HG03558 (cell line): ENCODE data around the gene TMEM203.
"Not testable (repeated sequence)": the region's sequence is repeated elsewhere in the genome, so short reads cannot be mapped to it uniquely, and the experiment has no call there.

ENCODE experiments used
- ATAC-seq: cut with Tn5 transposase; IDR thresholded peaks from one replicate; pipeline ENCODE4 v1.9.1; 2021; ENCODE audit warnings: moderate number of reproducible peaks; ENCODE audit not compliant: unreplicated experiment; ENCODE audit errors: extremely low read depth

Gene TMEM203

DNA sequence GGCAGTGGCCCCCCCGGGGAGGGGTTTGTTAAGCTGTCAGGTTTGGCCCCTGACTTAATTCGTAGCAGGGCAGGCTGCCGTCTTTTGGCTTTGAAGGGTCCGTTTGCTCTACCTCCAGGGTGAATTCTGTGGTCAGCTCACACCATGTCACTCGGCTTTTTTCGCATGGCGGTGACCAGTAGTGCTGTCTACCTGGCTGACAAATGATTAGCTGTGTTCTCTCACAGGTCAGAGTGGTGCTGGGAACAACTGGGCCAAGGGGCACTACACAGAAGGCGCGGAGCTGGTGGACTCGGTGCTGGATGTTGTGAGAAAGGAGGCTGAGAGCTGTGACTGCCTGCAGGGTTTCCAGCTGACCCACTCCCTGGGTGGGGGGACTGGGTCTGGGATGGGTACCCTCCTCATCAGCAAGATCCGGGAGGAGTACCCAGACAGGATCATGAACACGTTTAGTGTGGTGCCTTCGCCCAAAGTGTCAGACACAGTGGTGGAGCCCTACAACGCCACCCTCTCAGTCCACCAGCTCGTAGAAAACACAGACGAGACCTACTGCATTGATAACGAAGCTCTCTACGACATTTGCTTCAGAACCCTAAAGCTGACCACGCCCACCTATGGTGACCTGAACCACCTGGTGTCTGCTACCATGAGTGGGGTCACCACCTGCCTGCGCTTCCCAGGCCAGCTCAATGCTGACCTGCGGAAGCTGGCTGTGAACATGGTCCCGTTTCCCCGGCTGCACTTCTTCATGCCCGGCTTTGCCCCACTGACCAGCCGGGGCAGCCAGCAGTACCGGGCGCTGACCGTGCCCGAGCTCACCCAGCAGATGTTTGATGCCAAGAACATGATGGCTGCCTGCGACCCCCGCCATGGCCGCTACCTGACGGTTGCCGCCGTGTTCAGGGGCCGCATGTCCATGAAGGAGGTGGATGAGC lies 37.1 kb upstream of the TMEM203 start:
- no peak for ATAC-seq

DNA sequence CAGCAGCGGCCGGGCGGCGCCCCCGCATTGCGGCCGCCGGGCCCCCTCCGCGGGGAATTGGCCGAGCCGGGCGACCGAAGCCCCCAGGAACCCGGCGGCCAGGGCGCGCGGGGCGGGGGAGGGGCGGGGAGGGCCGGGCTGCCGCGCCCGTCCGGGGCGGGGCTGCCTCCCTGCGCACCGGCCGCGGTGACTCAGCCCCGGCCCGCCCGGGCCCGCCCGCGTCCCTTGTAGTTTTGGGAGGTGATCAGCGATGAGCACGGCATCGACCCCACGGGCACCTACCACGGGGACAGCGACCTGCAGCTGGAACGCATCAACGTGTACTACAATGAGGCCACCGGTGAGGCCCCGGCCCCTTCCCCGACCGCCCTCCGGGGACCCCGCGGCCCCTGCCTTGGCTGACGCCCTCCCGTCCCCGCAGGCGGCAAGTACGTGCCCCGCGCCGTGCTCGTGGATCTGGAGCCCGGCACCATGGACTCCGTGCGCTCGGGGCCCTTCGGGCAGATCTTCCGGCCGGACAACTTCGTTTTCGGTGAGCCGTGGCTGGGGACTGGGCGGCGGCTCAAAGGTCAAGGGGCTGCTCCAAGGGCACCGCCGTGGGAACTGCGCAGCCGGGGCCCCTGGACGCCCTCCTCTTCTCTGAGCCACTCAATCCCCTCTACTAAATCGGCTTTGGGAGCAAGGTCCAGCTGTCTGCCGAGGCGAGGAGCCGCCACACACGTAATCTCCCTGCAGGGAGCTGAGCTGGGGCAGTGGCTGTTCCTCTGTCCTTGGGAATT lies 36.2 kb upstream of the TMEM203 start:
- ATAC-seq: no peak

DNA sequence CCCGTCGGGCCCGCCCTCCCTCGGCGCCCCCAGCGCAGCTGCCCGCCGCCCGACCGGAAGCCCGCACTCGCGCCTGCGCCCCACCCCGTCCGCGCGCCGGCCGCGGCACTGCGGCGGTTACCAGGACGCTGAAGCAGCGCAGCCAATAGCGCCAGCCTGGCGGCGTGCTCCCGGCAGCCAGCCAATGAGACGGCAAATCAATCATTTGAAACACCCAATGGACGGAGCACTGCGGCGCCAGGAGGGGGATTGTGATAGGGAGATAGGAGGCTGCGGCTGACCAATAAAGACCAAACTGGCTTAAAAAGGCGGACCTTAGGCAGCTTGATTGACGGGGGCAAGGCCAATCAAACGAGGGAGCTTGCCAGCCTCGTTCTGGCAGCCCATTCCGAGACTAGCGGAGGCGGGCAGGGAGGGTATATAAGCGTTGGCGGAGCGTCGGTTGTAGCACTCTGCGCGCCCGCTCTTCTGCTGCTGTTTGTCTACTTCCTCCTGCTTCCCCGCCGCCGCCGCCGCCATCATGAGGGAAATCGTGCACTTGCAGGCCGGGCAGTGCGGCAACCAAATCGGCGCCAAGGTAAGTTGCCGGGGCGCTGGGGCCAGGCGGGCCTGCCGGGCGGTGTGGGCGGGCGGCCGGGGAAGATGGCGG lies 35.5 kb upstream of the TMEM203 start, which contains the start of gene TUBB4B:
TUBB4B (plus strand) TSS at position 447 of the 649 bp plus-strand sequence; CDS start at position 521, 74 bp downstream.
- ATAC-seq: peak; percentile 46

DNA sequence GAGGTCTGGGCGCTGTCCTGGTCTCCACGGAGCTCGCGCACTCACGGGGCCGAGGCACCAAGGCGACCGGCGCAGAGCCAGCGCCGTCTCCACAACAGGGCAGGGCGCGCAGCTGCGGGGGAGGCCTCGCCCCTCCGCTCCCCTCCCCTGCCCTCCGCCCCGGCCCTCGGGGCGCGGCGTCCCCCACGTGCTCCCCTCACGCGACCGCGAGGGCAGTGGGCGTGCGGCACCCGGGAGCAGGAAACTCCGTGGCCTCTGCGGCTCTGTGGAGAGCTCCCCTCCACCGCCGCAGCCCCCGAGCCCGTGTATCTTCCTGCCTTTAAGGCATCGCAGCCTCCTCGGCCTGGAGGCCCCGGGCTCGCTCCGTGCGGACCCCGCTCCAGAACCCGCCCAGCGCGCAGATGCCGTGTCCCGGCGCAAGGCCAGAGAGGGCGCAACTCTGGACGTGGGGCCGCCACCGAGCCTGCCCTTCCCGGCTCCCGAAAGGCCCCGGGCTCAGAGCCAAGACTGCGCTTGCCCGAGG lies 34.9 kb upstream of the TMEM203 start:
- ATAC-seq: peak; percentile 5

DNA sequence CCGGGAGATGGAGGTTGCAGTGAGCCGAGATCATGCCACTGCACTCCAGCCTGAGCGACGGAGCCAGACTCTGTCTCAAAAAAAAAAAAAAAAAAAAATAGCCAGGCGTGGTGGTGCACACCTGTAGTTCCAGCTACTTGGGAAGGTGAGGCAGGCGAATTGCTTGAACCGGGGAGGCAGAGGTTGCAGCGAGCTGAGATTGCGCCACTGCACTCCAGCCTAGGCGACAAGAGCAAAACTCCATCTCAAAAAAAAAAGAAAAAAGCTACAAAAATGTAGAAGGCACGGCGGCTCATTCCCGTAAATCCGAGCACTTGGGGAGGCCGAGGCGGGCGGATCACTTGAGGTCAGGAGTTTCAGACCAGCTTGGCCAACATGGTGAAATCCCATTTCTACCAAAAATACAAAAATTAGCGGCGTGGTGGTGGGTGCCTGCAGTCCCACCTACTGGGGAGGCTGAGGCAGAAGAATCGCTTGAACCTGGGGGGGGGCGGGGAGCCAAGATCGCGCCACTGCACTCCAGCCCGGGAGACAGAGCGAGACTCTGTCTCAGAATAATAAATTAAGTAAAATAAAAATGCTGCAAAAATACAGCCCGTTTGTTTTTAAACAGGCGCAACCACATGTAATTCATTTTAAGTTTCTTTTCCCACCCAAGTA lies 34.2 kb upstream of the TMEM203 start:
- ATAC-seq: not testable (repeated sequence)

DNA sequence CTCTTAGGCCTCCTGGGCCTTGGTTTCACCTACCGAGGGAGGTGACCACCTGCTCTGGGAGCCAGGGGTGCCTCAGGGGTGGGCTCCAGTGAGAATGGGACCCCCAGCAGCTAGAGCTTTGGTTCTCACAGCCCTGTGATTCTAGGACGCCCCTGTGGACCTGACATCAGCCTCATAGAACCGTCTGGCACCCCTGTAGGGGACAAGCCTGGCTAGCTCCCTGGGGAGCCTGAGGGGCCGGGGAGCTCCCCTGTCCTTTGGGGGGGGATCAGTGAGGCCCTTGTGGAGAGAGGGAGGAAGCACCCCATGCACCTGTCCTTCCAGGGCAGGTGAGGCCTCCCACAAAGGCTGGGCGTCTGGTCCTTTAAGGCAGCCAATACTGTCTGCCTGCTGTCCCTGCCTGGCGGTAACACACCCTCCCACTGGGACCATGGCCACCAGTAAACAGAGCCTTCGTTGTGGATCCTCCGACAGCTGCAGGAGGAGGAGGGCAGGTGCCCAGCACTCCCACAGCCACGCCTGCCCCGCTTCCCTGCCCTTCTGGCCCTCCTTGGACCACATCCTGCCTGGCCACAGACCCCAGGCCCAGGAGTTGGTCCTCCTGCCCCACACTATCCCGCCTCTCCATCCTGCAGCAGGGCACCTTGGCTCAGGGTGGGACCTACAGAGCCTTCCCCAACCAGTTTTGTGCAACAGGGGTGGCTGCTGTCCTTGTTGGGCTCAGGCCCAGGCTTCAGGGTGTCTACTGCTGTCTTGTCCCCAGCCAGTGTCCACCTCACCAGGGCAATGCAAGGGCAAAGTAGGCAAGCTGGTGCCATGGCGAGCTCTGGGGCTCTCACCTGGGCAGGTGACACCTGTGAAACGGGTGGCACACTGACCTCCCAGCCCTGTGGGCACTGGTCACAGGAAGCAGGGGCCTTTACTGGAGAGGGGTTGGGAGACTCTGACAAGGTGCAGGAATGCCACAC lies 32.6 kb upstream of the TMEM203 start:
- no peak for ATAC-seq

DNA sequence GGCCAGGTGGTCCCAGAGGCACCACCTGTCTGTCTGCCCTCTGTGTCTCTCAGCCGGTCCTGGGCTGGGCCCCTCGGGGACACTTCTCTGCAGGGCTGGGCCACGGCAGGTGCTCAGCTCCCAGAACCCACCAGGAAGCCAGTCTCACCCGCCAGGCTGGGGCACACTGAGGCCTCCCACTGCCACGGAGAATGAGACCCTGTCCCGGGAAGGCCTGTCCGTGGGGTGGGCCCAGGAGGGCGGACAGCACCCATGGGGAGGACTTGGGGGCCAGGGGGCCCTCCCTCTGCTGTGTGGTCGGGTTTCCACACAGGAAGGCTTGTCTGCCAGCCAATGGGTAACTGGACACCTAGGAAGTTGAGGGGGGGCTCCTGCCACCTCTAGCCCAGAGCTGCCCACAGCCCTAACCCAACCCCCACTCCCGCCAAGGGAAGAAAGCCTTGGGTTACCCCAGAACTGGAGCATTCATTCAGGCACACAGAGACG lies 31.5 kb upstream of the TMEM203 start:
- ATAC-seq: no peak

DNA sequence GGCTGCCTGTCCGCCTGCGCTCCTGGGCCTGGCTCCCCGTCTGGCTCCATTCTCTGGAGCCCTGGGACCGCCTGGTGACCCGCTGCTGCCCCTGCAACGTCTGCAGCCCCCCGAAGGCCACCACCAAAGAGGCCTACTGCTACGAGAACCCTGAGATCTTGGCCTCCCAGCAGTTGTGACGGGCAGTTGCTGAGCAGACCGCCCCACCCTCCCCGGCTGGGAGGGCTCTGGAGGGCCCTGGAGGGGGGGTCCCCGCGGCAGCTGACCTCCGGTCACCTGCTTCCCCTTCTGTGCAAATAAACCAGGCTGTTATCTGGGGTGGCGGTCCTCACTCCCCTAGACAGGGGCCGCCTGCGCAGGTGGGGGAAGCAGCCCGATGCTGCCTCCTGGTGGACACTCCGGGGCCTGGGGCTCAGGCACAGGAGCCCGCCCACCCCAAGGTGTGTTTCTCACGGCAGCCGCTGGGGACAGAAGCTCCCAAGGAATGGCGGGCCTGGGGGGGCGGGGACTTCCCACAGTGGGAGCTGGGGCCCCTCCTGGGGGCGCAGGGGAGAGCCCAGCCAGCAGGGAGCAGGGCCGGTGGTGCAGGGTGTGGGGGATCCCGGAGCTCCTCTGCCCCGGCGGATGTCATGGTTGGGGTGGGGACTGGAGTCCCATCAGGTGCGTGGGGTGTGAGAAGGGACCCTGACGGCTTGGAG lies 30.9 kb upstream of the TMEM203 start:
- no peak for ATAC-seq

DNA sequence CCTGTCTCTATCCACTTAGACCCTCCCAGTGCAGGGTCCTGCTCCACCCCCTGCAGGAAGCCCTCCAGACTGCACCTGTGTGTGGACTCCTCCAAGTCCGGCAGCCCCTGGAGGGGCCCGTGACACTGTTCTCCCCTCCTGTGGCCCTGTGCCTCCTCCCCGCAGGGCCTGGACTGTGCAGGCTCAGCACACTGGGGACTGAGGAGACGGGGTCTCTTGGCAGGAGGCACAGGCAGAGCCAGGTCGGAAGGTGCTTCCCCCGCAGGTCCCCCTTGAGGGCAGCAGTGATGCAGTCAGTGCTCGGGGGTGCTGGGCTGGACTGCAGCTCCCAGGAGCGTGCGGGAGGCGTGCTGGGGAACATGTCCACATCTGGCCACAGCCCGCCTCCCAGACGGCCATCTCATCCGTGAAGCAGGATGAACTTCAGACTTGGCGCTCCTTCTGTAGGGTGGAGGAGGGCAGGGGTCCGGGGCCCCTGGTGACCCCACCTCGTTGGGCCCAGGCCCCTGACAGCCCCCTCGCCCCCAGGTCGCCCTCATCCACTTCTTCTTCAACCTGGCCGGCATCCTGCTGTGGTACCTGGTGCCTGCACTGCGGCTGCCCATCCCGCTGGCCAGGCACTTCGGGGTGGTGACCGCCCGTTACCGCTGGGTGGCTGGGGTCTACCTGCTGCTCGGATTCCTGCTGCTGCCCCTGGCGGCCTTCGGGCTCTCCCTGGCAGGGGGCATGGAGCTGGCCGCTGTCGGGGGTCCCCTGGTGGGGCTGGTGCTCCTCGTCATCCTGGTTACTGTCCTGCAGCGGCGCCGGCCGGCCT lies 30.2 kb upstream of the TMEM203 start:
- no peak for ATAC-seq

DNA sequence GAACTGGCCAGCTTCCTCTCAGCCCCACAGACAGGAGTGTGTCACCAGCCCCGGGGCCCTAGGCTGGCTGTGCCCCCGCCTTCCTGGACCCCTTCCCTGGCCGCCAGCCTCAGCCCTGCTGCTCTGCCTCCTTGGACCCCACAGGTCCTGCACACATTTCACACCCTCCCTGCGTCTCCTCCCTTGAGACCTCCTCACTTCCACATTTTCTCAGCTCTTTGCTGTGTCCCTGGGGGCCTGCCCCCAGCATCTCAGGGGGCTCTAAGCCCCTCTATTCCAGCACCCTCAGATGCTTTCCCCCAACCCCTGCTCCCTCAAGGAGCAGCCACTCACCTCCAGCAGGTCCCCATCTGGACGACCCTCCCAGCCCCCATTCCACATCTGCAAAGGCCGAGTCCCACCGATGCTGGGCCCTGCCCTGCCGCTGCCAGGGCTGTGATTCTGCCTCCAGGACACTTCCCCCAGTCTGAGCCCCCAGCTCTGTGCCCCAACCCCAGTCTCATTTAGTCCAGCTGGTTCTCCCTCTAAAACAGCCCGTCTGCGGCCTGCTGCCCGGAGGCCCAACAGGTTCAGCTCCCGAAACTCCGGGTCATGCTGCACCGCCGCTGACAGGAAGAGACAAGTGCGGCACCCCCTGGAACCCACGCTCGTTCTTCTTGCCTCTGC lies 29.4 kb upstream of the TMEM203 start:
- ATAC-seq: no peak

DNA sequence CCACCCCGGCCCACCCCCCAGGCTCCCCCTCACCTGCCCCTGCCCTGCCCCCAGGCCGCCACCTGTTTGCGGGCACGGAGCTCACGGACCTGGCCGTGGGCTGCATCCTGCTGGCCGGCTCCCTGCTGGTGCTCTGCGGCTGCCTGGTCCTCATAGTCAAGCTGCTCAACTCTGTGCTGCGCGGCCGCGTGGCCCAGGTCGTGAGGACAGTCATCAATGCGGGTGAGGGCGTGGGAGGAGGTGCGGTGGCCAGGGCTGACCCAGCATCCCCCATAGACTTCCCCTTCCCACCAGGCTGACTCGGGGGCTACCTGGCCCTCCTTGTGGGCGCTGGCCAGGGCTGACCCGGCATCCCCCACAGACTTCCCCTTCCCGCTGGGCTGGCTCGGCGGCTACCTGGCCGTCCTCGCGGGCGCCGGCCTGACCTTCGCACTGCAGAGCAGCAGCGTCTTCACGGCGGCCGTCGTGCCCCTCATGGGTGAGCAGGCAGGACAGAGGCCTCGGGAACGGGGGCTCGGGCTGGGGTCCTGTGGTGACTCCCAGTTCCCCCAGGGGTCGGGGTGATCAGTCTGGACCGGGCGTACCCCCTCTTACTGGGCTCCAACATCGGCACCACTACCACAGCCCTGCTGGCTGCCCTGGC lies 28.7 kb upstream of the TMEM203 start:
- no peak for ATAC-seq

DNA sequence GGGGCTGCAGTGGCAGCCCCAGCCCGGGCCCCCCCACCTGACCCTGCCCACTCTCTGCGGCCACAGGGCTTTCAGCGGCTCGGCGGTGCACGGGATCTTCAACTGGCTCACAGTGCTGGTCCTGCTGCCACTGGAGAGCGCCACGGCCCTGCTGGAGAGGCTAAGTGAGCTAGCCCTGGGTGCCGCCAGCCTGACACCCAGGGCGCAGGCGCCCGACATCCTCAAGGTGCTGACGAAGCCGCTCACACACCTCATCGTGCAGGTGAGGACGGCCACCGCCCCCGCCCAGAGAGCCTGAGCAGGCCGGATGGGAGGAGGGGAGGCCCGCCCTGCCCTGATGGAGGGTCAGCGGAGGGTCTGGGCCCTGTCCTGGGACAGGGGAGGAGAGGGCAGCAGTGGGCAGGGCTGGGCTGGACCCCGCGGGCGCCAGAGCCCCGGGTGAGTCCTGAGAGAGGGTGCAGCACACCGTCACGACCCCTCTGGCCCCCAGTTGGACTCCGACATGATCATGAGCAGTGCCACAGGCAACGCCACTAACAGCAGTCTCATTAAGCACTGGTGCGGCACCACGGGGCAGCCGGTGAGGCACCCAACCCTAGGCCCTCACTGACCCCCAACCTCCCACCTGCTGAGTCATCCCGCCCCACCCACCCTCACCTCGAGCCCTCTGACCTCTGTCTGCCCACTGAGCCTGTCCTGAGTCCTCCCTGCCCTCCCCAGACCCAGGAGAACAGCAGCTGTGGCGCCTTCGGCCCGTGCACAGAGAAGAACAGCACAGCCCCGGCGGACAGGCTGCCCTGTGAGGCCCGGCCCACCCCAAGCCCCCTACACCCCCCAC lies 27.9 kb upstream of the TMEM203 start:
- no peak for ATAC-seq

DNA sequence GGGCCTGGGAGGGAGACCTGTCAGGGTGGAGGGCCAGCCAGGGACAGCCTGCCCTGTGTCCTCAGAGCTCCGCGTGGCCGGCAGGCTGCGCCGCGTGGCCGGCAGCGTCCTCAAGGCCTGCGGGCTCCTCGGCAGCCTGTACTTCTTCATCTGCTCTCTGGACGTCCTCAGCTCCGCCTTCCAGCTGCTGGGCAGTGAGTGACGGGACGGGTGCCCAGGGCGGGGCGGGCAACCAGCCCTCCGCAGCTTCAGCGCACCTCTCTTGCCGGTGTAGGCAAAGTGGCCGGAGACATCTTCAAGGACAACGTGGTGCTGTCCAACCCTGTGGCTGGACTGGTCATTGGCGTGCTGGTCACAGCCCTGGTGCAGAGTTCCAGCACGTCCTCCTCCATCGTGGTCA lies 27.1 kb upstream of the TMEM203 start:
- ATAC-seq: no peak

DNA sequence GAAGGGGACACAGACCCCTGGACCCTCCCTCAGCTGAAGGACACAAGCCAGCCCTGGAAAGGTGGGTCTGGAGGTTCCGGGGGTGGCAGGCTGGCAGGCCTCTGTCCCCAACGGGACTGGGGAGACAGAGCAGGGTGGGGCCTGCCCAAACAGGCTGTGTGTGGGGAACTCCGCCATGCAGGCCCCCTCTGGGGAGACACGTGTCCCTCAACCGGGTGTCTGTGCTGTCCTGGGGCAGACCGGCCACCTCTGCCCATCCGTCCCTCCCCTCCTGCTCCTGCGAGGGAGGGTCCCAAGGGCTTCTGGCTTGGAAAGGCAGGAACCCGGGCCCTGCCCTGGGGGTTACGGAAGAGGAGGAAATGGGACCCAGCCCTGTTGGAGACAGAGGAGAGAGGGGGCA lies 26.7 kb upstream of the TMEM203 start:
- ATAC-seq: no peak

DNA sequence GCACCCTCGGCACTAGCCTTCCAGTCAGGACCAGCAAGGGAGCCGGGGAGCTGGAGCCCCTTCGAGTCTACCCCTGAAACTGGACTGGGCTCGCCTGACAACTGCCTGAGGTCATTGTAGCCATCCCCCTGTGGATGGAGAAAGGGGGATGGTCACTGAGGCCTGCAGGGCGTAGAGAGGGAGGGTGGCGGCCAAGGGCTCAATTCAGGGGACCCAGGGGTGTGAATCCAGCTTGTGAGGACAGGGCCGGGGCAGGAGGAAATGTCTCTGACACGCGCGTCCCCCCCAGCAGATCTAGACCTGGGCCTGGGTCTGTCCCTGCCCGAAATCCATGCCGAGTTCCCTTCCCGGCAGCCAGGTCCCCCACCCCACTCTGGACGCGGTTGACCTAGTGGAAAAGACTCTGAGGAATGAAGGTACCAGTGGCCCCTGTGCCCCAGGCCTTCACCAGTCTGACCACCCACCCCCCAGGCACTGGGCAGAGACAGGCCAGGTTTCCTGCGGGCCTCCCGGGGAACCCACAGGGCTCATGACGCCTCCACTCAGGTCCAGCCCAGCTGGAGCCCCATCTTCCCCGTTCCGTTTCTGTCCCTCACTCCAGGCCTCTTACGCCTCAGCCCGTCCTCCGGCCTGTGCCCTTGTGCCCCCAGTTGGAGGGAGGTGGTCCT lies 26.1 kb upstream of the TMEM203 start:
- no peak for ATAC-seq
